Esophagus muscularis mucosa (tissue), 4 donors: ENCODE measurements around the gene MRPL17. TPM values are rescaled to one million over a fixed set of nuclear protein-coding genes. Genes with fewer than 3 reads are reported as not detected.

Experiments used
- DNase-seq: peaks from one replicate; pipeline ENCODE4 v3.0.0-alpha.2; 2017; ENCODE audit errors: extremely low spot score
- H3K27ac ChIP-seq, 4 donors: fragments of 200-600 bp; sonication (generic); replicated peaks in 1 of 4; 1 replicate in 3 of 4; 2 replicates in 1 of 4; pipeline ENCODE4 v1.5.1; 2016 to 2019; ENCODE audit warnings: mild to moderate bottlenecking in 1 of 4
- H3K27me3 ChIP-seq, 4 donors: fragments of 200-600 bp; sonication (generic); one replicate each; pipeline versions ENCODE4 v1.5.1 to v1.6.0; 2016 to 2019
- H3K36me3 ChIP-seq, 4 donors: fragments of 200-600 bp; sonication (generic); one replicate each; pipeline ENCODE4 v1.5.1; 2016 to 2019
- H3K4me1 ChIP-seq, 4 donors: fragments of 200-600 bp; sonication (generic); one replicate each; pipeline ENCODE4 v1.5.1; 2016 to 2019
- H3K4me3 ChIP-seq, 4 donors: fragments of 200-600 bp; sonication (generic); 1 replicate in 2 of 4; 2 replicates in 2 of 4; pipeline ENCODE4 v1.5.1; 2016 to 2019; ENCODE audit warnings: mild to moderate bottlenecking in 4 of 4, moderate library complexity in 1 of 4
- H3K9me3 ChIP-seq, 4 donors: fragments of 200-600 bp; sonication (generic); 1 replicate in 3 of 4; 2 replicates in 1 of 4; pipeline ENCODE4 v1.5.1; 2016 to 2019
- EP300 ChIP-seq: sonication (generic); formaldehyde crosslinking; IDR thresholded peaks from one replicate; pipeline ENCODE4 v1.6.1; 2017; ENCODE audit warnings: antibody characterized with exemption
- POLR2A ChIP-seq: fragments of 450-650 bp; IDR thresholded peaks from one replicate; pipeline ENCODE4 v1.6.1; 2017; ENCODE audit warnings: antibody characterized with exemption, moderate library complexity, mild to moderate bottlenecking, low read depth
- POLR2AphosphoS5 ChIP-seq, 2 donors: sonication (generic); formaldehyde crosslinking; IDR thresholded peaks; one replicate each; pipeline ENCODE4 v1.6.1; 2017; ENCODE audit warnings: antibody characterized with exemption in 2 of 2
- WGBS: methylation state at CpG from one replicate; pipeline ENCODE4 v1.1.5; 2018; 5-methylcytosine and 5-hydroxymethylcytosine counted together
- intact Hi-C: fragments of 100-400 bp; cut with DNase I; formaldehyde crosslinking; loops from one replicate; pipeline ENCODE4 v1.15.1; 2023
- total RNA-seq, 4 donors: library from RNA; depleted of rRNA; stranded (reverse); fragments of >200 nt; gene quantifications; one replicate each; pipeline versions ENCODE4 v1.1.0 to v1.2.1, GENCODE V29; 2016
- TF ChIP-seq, protein P1 (sequence below), 3 experiments: fragments of 200-600 bp in 2 of 3; fragments of 450-650 bp in 1 of 3; sonication (generic) in 2 of 3; IDR thresholded peaks; one replicate each; pipeline ENCODE4 v1.5.1; 2017 to 2019; ENCODE audit warnings: antibody characterized with exemption in 3 of 3, mild to moderate bottlenecking in 2 of 3, moderate library complexity in 1 of 3

The MRPL17 gene
- total RNA-seq, 4 donors from 2014 or later = 13.3 to 22.9 (median 19.4) TPM

DNA sequence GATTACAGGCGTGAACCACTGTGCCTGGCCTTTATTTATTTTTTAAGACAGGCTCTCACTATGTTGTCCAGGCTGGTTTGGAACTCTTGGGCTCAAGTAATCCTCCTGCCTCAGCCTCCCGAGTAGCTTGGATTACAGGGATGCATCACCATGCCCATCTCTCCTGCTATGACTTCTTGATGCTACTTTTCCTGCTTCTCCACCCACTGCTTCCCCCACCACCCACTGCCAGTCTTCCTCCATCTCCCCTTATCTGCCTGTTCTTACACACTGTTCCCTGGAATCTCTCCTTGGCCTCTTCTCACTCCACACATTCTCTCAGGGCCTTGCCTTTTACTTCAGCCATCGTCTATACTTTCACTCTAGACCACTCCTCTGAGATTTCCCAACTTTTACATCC is 46.7 kb downstream of the MRPL17 start:
- Histone ChIP-seq H3K27ac (peak overlapping the region in 3 of 4 donors; percentile 60 to 78 (median 63)), H3K36me3 (peaks cover 3 to 44% (median 36%) of the 10 kb centered on the region in 4 donors), H3K27me3 (no peaks in the 10 kb centered on the region), H3K4me1 (peaks cover 48 to 69% (median 60%) of the 10 kb centered on the region in 4 donors), H3K9me3 (no peaks in the 10 kb centered on the region), H3K4me3 (no peak overlapping the region)
- DNase-seq = no peak
- 92% methylated on average over 3 of the region's 3 CpGs for WGBS
- intact Hi-C loops = no loop called here
- TF ChIP-seq, protein P1, sequence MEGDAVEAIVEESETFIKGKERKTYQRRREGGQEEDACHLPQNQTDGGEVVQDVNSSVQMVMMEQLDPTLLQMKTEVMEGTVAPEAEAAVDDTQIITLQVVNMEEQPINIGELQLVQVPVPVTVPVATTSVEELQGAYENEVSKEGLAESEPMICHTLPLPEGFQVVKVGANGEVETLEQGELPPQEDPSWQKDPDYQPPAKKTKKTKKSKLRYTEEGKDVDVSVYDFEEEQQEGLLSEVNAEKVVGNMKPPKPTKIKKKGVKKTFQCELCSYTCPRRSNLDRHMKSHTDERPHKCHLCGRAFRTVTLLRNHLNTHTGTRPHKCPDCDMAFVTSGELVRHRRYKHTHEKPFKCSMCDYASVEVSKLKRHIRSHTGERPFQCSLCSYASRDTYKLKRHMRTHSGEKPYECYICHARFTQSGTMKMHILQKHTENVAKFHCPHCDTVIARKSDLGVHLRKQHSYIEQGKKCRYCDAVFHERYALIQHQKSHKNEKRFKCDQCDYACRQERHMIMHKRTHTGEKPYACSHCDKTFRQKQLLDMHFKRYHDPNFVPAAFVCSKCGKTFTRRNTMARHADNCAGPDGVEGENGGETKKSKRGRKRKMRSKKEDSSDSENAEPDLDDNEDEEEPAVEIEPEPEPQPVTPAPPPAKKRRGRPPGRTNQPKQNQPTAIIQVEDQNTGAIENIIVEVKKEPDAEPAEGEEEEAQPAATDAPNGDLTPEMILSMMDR (IDR thresholded peaks at IDR 0.05) = no peak
- TF ChIP-seq EP300 (no peak), POLR2AphosphoS5 (IDR thresholded peaks at IDR 0.05) (no peak)

DNA sequence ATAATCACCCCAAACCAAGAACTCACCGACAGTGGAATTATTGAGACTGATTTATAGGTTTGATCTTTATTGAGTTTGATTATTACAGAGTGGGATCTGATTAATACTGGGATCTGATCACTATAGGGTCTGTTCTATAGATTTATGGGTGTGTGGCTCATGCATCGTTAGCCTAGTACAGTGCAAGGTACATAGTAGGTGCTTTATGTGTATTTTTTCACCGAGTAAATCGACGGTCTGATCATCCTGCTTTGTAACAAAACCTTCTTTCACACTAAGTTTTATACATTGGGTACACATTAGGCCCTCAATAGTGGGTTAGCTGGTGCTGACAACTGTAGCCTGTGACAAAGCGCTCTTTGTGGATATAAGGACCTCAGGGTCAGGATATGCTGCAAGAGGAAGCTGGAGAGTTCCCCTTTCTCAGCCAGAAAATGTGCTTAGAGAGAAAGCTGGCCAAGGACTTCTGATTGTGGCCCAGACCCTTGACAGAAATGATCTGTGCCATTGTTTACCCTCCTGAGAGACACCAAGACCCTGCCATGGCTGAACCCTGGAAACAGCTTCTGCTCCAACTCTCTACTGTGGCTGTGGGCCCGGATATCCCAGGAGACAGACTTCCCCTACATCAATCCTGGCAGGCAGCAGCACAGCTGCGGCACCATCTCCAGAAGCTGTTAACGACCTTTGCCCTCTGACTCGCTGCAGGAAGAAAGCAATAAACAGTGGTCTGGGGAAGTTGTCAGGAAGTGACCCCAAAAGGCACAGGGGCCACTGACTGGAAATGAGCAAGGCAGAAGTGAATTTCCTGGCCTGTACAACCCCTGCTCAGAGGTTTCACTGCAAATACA is 47.8 kb downstream of the MRPL17 start:
- no peak for TF ChIP-seq POLR2A
- peak; percentile 13 to 51 for TF ChIP-seq POLR2AphosphoS5 (IDR thresholded peaks at IDR 0.05)
- TF ChIP-seq, protein P1 (IDR thresholded peaks at IDR 0.05) = no peak
- TF ChIP-seq EP300 = peak; percentile 52
- Histone ChIP-seq H3K36me3 (peaks cover 9 to 44% (median 37%) of the 10 kb centered on the region in 4 donors), H3K27me3 (no peaks in the 10 kb centered on the region), H3K9me3 (no peaks in the 10 kb centered on the region), H3K4me1 (peaks cover 48 to 69% (median 59%) of the 10 kb centered on the region in 4 donors), H3K4me3 (no peak overlapping the region), H3K27ac (peak overlapping the region; percentile 60 to 78 (median 62))
- intact Hi-C loops = no loop called here
- no peak for DNase-seq
- WGBS = 39% methylated on average over 10 of the region's 10 CpGs

DNA sequence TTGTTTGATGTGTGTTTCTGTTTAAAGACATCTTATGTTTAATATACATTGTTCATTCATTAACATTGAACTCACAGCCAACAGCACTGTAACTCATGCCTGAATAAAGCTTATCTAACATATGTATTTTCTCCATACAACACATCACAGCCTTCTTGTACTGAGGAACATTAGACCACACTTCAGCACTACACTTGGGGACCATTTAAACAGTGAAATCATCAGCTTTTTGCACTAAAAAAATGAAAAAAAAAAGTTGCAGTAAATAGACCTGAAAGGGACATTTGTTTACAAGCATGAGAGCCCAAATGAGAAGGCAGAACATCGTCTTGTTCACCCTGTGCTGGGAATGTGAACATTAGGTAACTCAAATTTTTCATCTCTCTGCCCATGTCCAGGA is 48.6 kb downstream of the MRPL17 start:
- 78% methylated on average over 1 of the region's 1 CpG for WGBS
- peaks cover 17 to 44% (median 38%) of the 10 kb centered on the region in 4 donors for H3K36me3 ChIP-seq
- DNase-seq = no peak
- H3K27ac ChIP-seq = peak overlapping the region in 3 of 4 donors; percentile 60 to 78 (median 60)
- intact Hi-C loops = no loop called here
- H3K9me3 ChIP-seq = no peaks in the 10 kb centered on the region
- no peak overlapping the region for H3K4me3 ChIP-seq
- TF ChIP-seq POLR2AphosphoS5 (IDR thresholded peaks at IDR 0.05) = no peak
- no peak for TF ChIP-seq EP300
- no peak for TF ChIP-seq POLR2A
- TF ChIP-seq, protein P1 (IDR thresholded peaks at IDR 0.05) = no peak
- H3K4me1 ChIP-seq = peaks cover 48 to 64% (median 58%) of the 10 kb centered on the region in 4 donors
- no peaks in the 10 kb centered on the region for H3K27me3 ChIP-seq

DNA sequence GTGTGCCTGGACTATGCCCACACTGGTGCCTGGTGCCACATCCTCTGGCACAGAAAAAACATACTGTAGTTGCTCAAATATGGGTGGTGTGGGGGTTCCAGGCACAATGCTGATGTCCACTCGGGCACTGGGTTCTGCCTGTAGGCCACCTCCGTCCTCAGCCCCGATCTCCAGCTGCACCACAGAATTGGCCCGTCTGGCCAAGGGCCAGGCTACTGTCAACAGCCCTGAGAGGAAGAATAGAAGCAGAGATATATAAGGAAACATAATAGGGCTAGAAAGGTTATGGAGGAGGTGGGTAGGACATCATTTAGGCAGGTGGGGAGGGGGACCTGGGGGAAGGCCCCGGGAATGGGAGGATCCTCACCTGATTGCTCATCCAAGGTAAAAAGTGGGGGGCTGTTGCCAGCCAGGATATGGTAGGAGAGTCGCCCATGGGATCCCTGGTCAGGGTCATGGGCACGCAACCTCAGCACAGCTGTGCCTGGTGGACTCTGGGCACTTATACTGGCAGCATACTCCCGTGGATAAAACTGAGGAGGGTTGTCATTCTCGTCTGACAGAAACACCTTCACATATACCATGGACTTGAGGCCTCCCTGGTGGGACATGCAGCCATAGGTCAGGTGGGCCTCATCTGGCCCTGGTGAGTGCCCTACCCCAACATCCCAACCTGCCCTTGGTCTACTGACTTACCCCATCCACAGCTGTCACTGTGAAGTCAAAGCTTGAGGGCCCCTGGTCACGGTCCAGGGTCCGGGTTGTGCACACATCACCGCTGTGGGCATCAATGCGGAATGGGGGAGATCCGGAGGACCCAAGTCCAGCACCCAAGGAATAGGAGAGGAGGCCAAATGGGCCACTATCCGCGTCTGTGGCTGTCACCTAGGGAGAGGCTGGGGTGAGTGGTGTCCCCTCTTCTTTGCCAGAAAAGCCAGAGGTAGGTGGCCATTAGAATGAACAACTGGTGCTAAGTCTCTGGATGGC is 49.4 kb downstream of the MRPL17 start:
- DNase-seq = no peak
- H3K9me3 ChIP-seq = no peaks in the 10 kb centered on the region
- 80% methylated on average over 16 of the region's 16 CpGs for WGBS
- intact Hi-C loops = no loop called here
- peaks cover 43 to 56% (median 50%) of the 10 kb centered on the region in 4 donors for H3K4me1 ChIP-seq
- TF ChIP-seq POLR2A = no peak
- no peak for TF ChIP-seq EP300
- no peak for TF ChIP-seq POLR2AphosphoS5 (IDR thresholded peaks at IDR 0.05)
- TF ChIP-seq, protein P1 (IDR thresholded peaks at IDR 0.05) = no peak
- peaks cover 20 to 50% (median 45%) of the 10 kb centered on the region in 4 donors for H3K36me3 ChIP-seq
- H3K27me3 ChIP-seq = no peaks in the 10 kb centered on the region
- H3K27ac ChIP-seq = peak overlapping the region in 1 of 4 donors; percentile 78
- no peak overlapping the region for H3K4me3 ChIP-seq
